HEK293T (cell line): ENCODE data around the gene CTNNA3.

Experiments
- CTCF ChIA-PET: fragments of 350-600 bp; formaldehyde crosslinking; extraction: SDS; loops from one replicate; lab custom pipeline; 2021; ENCODE audit warnings: antibody characterized with exemption, inconsistent platforms; lab: Yijun Ruan, JAX
- POLR2A ChIA-PET: fragments of 350-600 bp; formaldehyde crosslinking; extraction: SDS; loops from one replicate; lab custom pipeline; 2020; ENCODE audit warnings: antibody characterized with exemption, inconsistent platforms; lab: Yijun Ruan, JAX
- DNase-seq: peaks from one replicate; pipeline ENCODE4 v3.0.0; 2012; ENCODE audit warnings: mixed read lengths; ENCODE audit errors: extremely low spot score
- ARNT ChIP-seq: fragments of 450-650 bp; IDR thresholded peaks from 2 replicates; pipeline ENCODE4 v1.6.1; 2017; ENCODE audit warnings: mild to moderate bottlenecking
- BHLHE40 ChIP-seq: fragments of 450-650 bp; IDR thresholded peaks from 2 replicates; pipeline ENCODE4 v1.6.1; 2016; ENCODE audit warnings: mild to moderate bottlenecking, moderate library complexity, borderline replicate concordance
- CTBP1 ChIP-seq: fragments of 450-650 bp; IDR thresholded peaks from 2 replicates; pipeline ENCODE4 v1.6.1; 2016; ENCODE audit warnings: borderline replicate concordance
- ELF4 ChIP-seq: fragments of 450-650 bp; IDR thresholded peaks from 2 replicates; pipeline ENCODE4 v1.6.1; 2017; ENCODE audit warnings: antibody characterized with exemption
- FOXA1 ChIP-seq: fragments of 450-650 bp; IDR thresholded peaks from 2 replicates; pipeline ENCODE4 v1.6.1; 2016; ENCODE audit warnings: mild to moderate bottlenecking
- FOXK2 ChIP-seq: fragments of 450-650 bp; IDR thresholded peaks from 2 replicates; pipeline ENCODE4 v1.6.1; 2016; ENCODE audit warnings: mild to moderate bottlenecking
- FOXM1 ChIP-seq: fragments of 450-650 bp; IDR thresholded peaks from 2 replicates; pipeline ENCODE4 v1.6.1; 2017; ENCODE audit warnings: mild to moderate bottlenecking, borderline replicate concordance
- HDGF ChIP-seq: fragments of 450-650 bp; IDR thresholded peaks from 2 replicates; pipeline ENCODE4 v1.6.1; 2017; ENCODE audit warnings: antibody characterized with exemption, borderline replicate concordance
- L3MBTL2 ChIP-seq: fragments of 450-650 bp; conservative IDR thresholded peaks from 2 replicates; pipeline ENCODE4 v1.6.1; 2016; ENCODE audit warnings: mild to moderate bottlenecking
- LEF1 ChIP-seq: fragments of 450-650 bp; IDR thresholded peaks from 2 replicates; pipeline ENCODE4 v1.6.1; 2017; ENCODE audit warnings: mild to moderate bottlenecking, borderline replicate concordance
- NFRKB ChIP-seq: fragments of 450-650 bp; IDR thresholded peaks from 2 replicates; pipeline ENCODE4 v1.6.1; 2016; ENCODE audit warnings: mild to moderate bottlenecking, moderate library complexity
- PKNOX1 ChIP-seq: fragments of 450-650 bp; IDR thresholded peaks from 2 replicates; pipeline ENCODE4 v1.6.1; 2016
- SP1 ChIP-seq: fragments of 450-650 bp; IDR thresholded peaks from 2 replicates; pipeline ENCODE4 v1.6.1; 2017
- SUZ12 ChIP-seq: fragments of 450-650 bp; IDR thresholded peaks from 2 replicates; pipeline ENCODE4 v1.6.1; 2016; ENCODE audit warnings: mild to moderate bottlenecking
- TARDBP ChIP-seq: fragments of 450-650 bp; IDR thresholded peaks from 2 replicates; pipeline ENCODE4 v1.6.1; 2016
- ZNF384 ChIP-seq: fragments of 450-650 bp; IDR thresholded peaks from 2 replicates; pipeline ENCODE4 v1.6.1; 2016

CTNNA3 gene

DNA sequence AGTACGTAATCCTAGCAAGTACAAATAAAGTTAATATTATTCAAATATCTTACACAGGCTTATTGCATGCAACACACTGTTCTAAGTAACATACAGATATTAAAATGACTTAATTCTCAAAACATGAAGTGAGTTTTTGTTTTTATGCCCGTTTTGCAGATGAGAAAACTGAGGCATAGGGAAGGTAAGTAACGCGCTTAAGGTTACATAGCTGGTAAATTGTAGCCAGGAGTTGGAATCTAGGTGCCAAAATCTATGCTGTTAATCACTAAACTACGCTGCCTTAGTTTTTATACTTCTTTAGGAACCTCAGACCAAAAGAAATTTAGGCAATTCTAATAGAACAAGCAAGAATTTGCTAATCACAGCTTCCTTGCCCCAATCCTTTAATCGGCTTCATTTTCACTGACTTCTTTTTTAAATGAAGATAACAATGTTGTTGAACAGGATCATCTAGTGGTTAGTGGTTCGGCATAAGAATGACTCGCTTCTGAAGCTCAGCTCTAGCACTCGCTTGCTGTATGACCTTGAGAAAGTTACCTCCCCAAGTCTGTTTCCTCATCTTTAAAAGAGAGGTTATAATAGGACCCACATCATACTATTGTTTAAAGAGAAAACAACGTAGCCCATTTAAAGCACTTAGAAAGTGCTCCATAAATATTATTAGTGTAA lies 771.2 kb downstream of the CTNNA3 start:
- ChIA-PET POLR2A (no interaction called here), CTCF (interaction anchor here (0.9 to 1.4 kb wide), 3 partner anchors 8 to 855 kb away, joined by 3 to 6 read pairs (median 4); no protein-coding TSS in a partner anchor)
- TF ChIP-seq L3MBTL2: no peak
- no peak for TF ChIP-seq ZNF384
- no peak for TF ChIP-seq NFRKB
- no peak for TF ChIP-seq FOXK2
- no peak for DNase-seq

GRCh38 chr10:66919248-66919647 lies 776.7 kb downstream of the CTNNA3 start:
- ChIA-PET POLR2A (no interaction called here), CTCF (no interaction called here)

DNA sequence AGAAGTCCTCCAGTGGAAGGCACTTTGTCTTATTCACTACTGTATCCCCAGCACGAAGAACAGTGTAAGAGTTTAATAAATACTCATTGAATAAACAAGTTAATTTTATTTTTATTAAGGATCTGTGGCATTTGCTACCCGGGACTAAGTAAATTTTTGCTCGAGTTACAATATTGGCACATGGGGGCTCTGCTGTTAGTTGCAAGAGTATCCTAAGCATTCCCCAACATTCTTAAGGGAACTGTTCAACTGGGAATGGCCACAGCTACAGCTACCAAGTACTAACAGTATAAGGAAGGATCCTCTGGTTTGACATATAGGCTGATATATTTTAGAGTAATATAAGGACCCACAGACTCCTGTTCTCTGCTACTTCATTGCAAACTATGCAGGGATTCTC lies 778.9 kb downstream of the CTNNA3 start:
- POLR2A ChIA-PET: no interaction called here
- DNase-seq: no peak
- CTCF ChIA-PET: interaction anchor here (1.4 to 1.6 kb wide), 2 partner anchors 9 to 604 kb away, joined by 4 to 6 read pairs; partner anchors contain the start of gene LRRTM3
- TF ChIP-seq BHLHE40: no peak

More at GRCh38 chr10:66919248-66919647, 776.7 kb downstream of the CTNNA3 start:
- TF ChIP-seq ELF4 (no peak), LEF1 (no peak), ARNT (no peak), HDGF (no peak), CTBP1 (no peak), PKNOX1 (no peak), NFRKB (no peak), BHLHE40 (no peak), L3MBTL2 (no peak), TARDBP (no peak), SP1 (no peak), FOXA1 (no peak), FOXM1 (no peak), ZNF384 (no peak), FOXK2 (no peak), SUZ12 (no peak)
- DNase-seq: no peak

DNA sequence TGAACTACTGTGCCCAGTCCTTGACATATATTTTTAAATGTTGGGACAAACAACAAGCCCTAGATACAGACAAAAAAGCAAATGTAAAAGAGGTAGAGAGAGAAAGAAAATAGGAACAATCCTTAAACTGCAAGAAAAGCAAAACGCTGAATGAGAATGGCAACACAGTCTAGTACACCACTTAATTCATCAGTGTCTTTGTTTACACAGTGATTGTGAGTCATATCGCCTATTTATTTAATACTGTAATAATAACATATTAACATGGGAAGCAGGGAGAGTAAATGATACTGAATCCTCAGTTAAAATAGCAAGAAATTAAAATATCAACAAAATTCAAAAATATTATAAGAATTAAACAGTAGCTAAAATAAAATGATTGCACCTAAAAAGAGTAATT lies 780.0 kb downstream of the CTNNA3 start:
- CTCF ChIA-PET: interaction anchor here (1.4 kb wide), 1 partner anchor 10 kb away, joined by 6 read pairs; the partner anchor contains the start of gene LRRTM3
- TF ChIP-seq HDGF (no peak), FOXM1 (no peak), FOXK2 (no peak), ZNF384 (no peak), FOXA1 (no peak), ELF4 (no peak), NFRKB (no peak), BHLHE40 (no peak), PKNOX1 (no peak), CTBP1 (no peak), TARDBP (no peak), L3MBTL2 (no peak), SP1 (no peak), ARNT (no peak), SUZ12 (no peak), LEF1 (no peak)
- DNase-seq: no peak
- POLR2A ChIA-PET: no interaction called here

- CTCF ChIA-PET: no interaction called here
- POLR2A ChIA-PET: no interaction called here
- TF ChIP-seq ELF4 (no peak), ZNF384 (no peak), CTBP1 (no peak), PKNOX1 (no peak)
- no peak for DNase-seq
These were observed 785.3 kb downstream of the CTNNA3 start for GRCh38 chr10:66910671-66911070.

DNA sequence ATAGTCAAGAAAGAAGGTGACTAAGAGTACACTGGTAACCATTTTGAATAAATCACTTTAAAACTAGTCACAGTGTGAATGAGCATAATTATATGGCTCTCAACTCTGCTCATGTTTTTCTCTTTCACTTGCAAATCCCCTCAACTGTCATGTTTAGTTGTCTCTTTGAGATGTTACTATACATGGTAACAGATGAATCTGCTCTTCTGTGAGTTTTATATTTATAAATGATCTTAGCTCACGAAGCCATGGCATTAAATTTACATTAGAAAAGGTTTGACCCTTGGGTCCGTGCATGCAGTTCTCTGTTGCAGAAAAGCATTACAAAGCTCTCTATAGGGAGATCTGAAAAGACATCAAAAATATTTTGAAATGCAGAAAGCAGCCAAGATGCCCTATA lies 803.1 kb downstream of the CTNNA3 start:
- TF ChIP-seq FOXA1: no peak
- TF ChIP-seq NFRKB: no peak
- ChIA-PET POLR2A (no interaction called here), CTCF (no interaction called here)
- no peak for DNase-seq

- TF ChIP-seq SUZ12 (no peak), CTBP1 (no peak), SP1 (no peak), LEF1 (no peak), ELF4 (no peak), FOXM1 (no peak), L3MBTL2 (no peak), FOXA1 (no peak), NFRKB (no peak), BHLHE40 (no peak), PKNOX1 (no peak), ARNT (no peak), ZNF384 (no peak), HDGF (no peak), TARDBP (no peak), FOXK2 (no peak)
These were observed 807.8 kb downstream of the CTNNA3 start for GRCh38 chr10:66888237-66888636.

More at GRCh38 chr10:66888237-66888636, 807.8 kb downstream of the CTNNA3 start:
- ChIA-PET CTCF (no interaction called here), POLR2A (no interaction called here)
- no peak for DNase-seq
